GM12891 (cell line): ENCODE data around the gene PLOD1.
A peak's percentile ranks its signal among the peaks of the same experiment; 100 is the strongest.

Experiments
- DNase-seq: peaks from one replicate; pipeline ENCODE4 v3.0.0; 2011; ENCODE audit warnings: low spot score; ENCODE audit not compliant: insufficient read length
- FAIRE-seq: peaks from 2 replicates; lab custom pipeline; 2011; peaks lifted over from hg19 to GRCh38; lab: Jason Lieb, UNC
- PAX5 ChIP-seq: IDR thresholded peaks from 2 replicates; pipeline ENCODE4 v1.6.1; 2011; ENCODE audit warnings: low read length, moderate library complexity, mild to moderate bottlenecking; ENCODE audit not compliant: insufficient read depth, severe bottlenecking
- POLR2A ChIP-seq: IDR thresholded peaks from 2 replicates; pipeline ENCODE4 v1.6.1; 2011; ENCODE audit warnings: low read depth, low read length, control low read depth
- POLR2AphosphoS5 ChIP-seq: IDR thresholded peaks from 2 replicates; pipeline ENCODE4 v1.6.1; 2011; ENCODE audit warnings: low read depth, low read length, control low read depth
- POU2F2 ChIP-seq: IDR thresholded peaks from 2 replicates; pipeline ENCODE4 v1.6.1; 2011; ENCODE audit warnings: low read depth, mild to moderate bottlenecking, control low read depth, low read length, moderate library complexity
- SPI1 ChIP-seq: IDR thresholded peaks from 2 replicates; pipeline ENCODE4 v1.6.1; 2011; ENCODE audit warnings: low read depth, low read length, control low read depth
- TAF1 ChIP-seq: IDR thresholded peaks from 2 replicates; pipeline ENCODE4 v1.6.1; 2011; ENCODE audit warnings: low read depth, low read length, control low read depth

PLOD1 gene

GRCh38 chr1:11977625-11978024 is 43.1 kb downstream of the PLOD1 start:
- DNase-seq (no peak), FAIRE-seq (no peak)
- TF ChIP-seq SPI1: no peak

- TF ChIP-seq TAF1: no peak
- 0 out of 2 replicates have a peak, but pooled peaks have one; percentile 18 for TF ChIP-seq SPI1
- FAIRE-seq (no peak), DNase-seq (no peak)
Observed at GRCh38 chr1:11978301-11978700, 43.8 kb downstream of the PLOD1 start.

GRCh38 chr1:11979028-11979850 is 44.7 kb downstream of the PLOD1 start:
- no peak for TF ChIP-seq POLR2AphosphoS5
- no peak for TF ChIP-seq POLR2A
- TF ChIP-seq TAF1: no peak
- TF ChIP-seq PAX5: no peak
- no peak for TF ChIP-seq POU2F2
- no peak for TF ChIP-seq SPI1
- no peak for DNase-seq
- no peak for FAIRE-seq

GRCh38 chr1:11979851-11980675 is 45.5 kb downstream of the PLOD1 start, which contains the start of gene MFN2:
Gene MFN2 (plus strand): TSS chr1:11980444. CDS start chr1:11989169, 8,725 bp downstream.
- TF ChIP-seq PAX5 (no peak), POLR2A (peak; percentile 66), TAF1 (peak; percentile 84), POLR2AphosphoS5 (no peak), SPI1 (peak; percentile 77), POU2F2 (no peak)
- peak; percentile 99 for FAIRE-seq
- DNase-seq: peak; percentile 98

GRCh38 chr1:11980676-11980972 is 46.1 kb downstream of the PLOD1 start:
- peak; percentile 56 for FAIRE-seq
- TF ChIP-seq SPI1: no peak
- no peak; the same call in 1 of the 2 replicates for TF ChIP-seq POLR2A
- TF ChIP-seq PAX5: no peak
- TF ChIP-seq POU2F2: no peak
- no peak for TF ChIP-seq TAF1
- TF ChIP-seq POLR2AphosphoS5: no peak

GRCh38 chr1:11981378-11982009 is 47.0 kb downstream of the PLOD1 start:
- TF ChIP-seq POLR2A (no peak), PAX5 (no peak), POU2F2 (no peak), TAF1 (no peak), POLR2AphosphoS5 (no peak), SPI1 (no peak)
- DNase-seq: no peak
- no peak for FAIRE-seq

More at GRCh38 chr1:11980676-11980972, 46.1 kb downstream of the PLOD1 start:
- DNase-seq: no peak

- no peak for TF ChIP-seq POU2F2
- no peak for TF ChIP-seq SPI1
- TF ChIP-seq TAF1: no peak
- TF ChIP-seq PAX5: no peak
- no peak for TF ChIP-seq POLR2A
- no peak for DNase-seq
- no peak for FAIRE-seq
Observed at GRCh38 chr1:11982010-11982392, 47.5 kb downstream of the PLOD1 start.

GRCh38 chr1:11984121-11984520 is 49.6 kb downstream of the PLOD1 start:
- DNase-seq (no peak), FAIRE-seq (no peak)
- TF ChIP-seq TAF1 (no peak), SPI1 (no peak), PAX5 (no peak), POU2F2 (no peak), POLR2AphosphoS5 (no peak), POLR2A (no peak)

GRCh38 chr1:11984576-11984975 is 50.1 kb downstream of the PLOD1 start:
- TF ChIP-seq POLR2A (no peak), SPI1 (no peak), PAX5 (no peak), POLR2AphosphoS5 (no peak), POU2F2 (no peak), TAF1 (no peak)
- DNase-seq: no peak
- FAIRE-seq: no peak

- FAIRE-seq (no peak), DNase-seq (no peak)
- TF ChIP-seq SPI1 (no peak), POLR2AphosphoS5 (no peak), POLR2A (no peak), POU2F2 (no peak), TAF1 (no peak), PAX5 (no peak)
Observed at GRCh38 chr1:11985171-11985570, 50.7 kb downstream of the PLOD1 start.
